Hepatocyte (in vitro differentiated cells): Measurements from ENCODE around the gene ELF3.
"Not testable (repeated sequence)": the region's sequence is repeated elsewhere in the genome, so short reads cannot be mapped to it uniquely, and the experiment has no call there.

Experiments
- EZH2 ChIP-seq: fragments of 200-600 bp; sonication (generic); IDR thresholded peaks from 2 replicates; pipeline ENCODE4 v1.6.1; 2016; ENCODE audit warnings: antibody characterized with exemption, mild to moderate bottlenecking, borderline replicate concordance
- TF ChIP-seq, protein P1 (sequence below): fragments of 200-600 bp; sonication (generic); IDR thresholded peaks from 2 replicates; pipeline ENCODE4 v1.5.1; 2016; ENCODE audit warnings: antibody characterized with exemption, mild to moderate bottlenecking; ENCODE audit not compliant: poor library complexity

- TF ChIP-seq, protein P1, sequence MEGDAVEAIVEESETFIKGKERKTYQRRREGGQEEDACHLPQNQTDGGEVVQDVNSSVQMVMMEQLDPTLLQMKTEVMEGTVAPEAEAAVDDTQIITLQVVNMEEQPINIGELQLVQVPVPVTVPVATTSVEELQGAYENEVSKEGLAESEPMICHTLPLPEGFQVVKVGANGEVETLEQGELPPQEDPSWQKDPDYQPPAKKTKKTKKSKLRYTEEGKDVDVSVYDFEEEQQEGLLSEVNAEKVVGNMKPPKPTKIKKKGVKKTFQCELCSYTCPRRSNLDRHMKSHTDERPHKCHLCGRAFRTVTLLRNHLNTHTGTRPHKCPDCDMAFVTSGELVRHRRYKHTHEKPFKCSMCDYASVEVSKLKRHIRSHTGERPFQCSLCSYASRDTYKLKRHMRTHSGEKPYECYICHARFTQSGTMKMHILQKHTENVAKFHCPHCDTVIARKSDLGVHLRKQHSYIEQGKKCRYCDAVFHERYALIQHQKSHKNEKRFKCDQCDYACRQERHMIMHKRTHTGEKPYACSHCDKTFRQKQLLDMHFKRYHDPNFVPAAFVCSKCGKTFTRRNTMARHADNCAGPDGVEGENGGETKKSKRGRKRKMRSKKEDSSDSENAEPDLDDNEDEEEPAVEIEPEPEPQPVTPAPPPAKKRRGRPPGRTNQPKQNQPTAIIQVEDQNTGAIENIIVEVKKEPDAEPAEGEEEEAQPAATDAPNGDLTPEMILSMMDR, result not testable (repeated sequence)
- TF ChIP-seq EZH2, result not testable (repeated sequence)
Observed at GRCh38 chr1:202019235-202019558, 8.8 kb downstream of the ELF3 start.
